ENCODE measurements around the gene RAB36. TPM values are rescaled to one million over a fixed set of nuclear protein-coding genes. Genes with fewer than 3 reads are reported as not detected.
"Not testable (repeated sequence)": the region's sequence is repeated elsewhere in the genome, so short reads cannot be mapped to it uniquely, and the experiment has no call there.

The RAB36 gene
- total RNA-seq, 3 donors from 2014 or later: 0.47 to 0.61 (median 0.49) TPM

DNA sequence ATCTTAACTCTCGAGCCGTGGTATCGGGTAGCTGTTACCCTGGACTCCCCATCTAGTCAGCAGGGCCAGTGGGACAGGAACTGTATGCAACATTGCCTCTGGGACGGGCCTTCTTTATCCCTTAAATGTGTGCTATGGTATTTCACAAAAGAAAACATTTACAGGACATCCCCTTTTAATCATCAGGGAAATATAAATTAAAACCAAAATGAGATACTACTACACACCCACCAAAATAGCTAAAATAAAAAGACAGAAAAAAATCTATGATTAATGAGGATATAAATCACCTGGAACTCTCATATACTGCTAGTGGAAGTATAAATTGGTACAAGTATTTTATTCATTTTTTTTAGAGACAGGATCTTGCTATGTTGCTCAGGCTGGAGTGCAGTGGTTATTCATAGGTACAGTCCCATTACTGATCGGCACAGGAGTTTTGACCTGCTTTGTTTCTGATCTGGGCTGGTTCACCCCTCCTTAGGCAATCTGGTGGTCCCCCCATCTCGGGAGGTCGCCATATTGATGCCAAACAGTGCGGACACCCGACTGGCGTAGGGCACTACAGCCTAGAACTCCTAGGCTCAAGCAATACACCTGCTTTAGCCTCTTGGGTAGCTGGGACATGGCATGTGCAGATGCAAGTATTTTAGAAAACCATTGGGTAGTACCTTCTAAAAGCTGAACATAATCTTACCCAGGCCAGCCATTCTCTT is 12.7 kb upstream of the RAB36 start:
- no peak overlapping the region for H3K4me3 Mint-ChIP-seq
- no peaks in the 10 kb centered on the region for H3K36me3 Mint-ChIP-seq (ENCODE audit: insufficient read depth)
- DNase-seq (no peak), ATAC-seq (no peak)
- no peaks in the 10 kb centered on the region for H3K27me3 Mint-ChIP-seq (ENCODE audit: low read depth)
- H3K4me1 Mint-ChIP-seq (ENCODE audit: low read depth): peaks cover 18% of the 10 kb centered on the region
- no peaks in the 10 kb centered on the region for H3K9me3 Mint-ChIP-seq

DNA sequence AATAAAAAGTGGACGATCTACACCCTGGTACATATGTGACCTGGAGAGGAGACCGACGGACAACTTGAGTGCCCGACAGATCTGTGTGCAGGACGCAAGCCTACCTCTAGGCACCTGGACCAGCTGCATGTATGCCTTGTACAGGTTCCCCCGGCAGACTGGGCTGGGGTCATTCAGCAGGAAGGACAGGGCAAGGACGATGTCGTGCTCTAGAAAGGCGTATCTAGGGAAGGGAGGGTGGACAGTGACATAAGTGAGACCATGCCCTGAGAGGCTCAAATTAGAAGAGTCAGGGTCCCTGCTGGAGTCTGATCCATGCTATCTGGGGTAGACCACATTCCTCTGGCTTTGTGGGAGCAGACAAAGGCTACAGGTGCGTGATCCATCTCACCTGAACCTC is 11.4 kb upstream of the RAB36 start:
- Mint-ChIP-seq H3K36me3 (ENCODE audit: insufficient read depth) (no peaks in the 10 kb centered on the region), H3K4me1 (ENCODE audit: low read depth) (peaks cover 28% of the 10 kb centered on the region), H3K9me3 (no peaks in the 10 kb centered on the region), H3K27me3 (ENCODE audit: low read depth) (no peaks in the 10 kb centered on the region), H3K4me3 (no peak overlapping the region)
- ATAC-seq (no peak), DNase-seq (no peak)

DNA sequence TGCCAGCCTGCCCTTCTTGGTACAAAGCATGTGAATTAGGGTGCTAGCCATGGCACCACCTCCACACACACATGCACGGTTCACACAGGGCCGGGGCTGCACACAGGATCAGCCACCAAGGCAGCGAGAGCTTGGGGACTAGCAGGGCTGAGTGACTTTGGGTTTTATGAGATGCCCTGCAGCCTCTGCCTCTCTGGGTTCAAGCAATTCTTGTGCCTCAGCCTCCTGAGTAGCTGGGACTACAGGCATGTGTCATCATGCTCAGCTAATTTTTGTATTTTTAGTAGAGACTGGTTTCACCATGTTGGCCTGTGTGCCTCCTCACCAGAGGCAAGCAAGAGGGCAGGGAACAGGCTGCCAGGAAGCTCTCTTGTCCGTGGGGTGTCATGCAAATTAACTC is 8.3 kb upstream of the RAB36 start:
- not testable (repeated sequence) for H3K27me3 Mint-ChIP-seq (ENCODE audit: low read depth); ATAC-seq; H3K9me3 Mint-ChIP-seq; H3K36me3 Mint-ChIP-seq (ENCODE audit: insufficient read depth); DNase-seq; H3K4me3 Mint-ChIP-seq
- peaks cover 51% of the 10 kb centered on the region for H3K4me1 Mint-ChIP-seq (ENCODE audit: low read depth)

DNA sequence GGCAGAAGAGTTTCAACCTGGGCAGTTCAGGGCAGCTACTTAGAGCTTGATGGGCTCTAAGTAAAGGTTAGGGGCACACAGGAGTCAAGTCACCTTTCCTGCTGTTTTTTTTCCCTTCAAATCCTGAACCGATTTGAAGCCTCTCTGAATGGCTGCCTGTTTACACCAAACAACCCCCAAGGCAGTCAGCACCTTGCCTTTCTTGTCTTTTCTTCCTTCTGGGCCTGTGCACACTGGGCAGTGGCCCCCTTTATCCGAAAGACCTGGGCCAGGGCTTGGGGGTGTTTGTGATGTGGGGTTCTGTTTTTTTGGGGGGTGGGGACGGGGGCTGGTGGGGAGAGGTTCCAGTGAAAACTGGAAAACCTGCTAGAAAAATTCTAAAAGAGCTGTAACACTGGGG is 7.8 kb upstream of the RAB36 start:
- H3K9me3 Mint-ChIP-seq: no peaks in the 10 kb centered on the region
- DNase-seq (no peak), ATAC-seq (no peak)
- H3K27me3 Mint-ChIP-seq (ENCODE audit: low read depth): no peaks in the 10 kb centered on the region
- H3K36me3 Mint-ChIP-seq (ENCODE audit: insufficient read depth): no peaks in the 10 kb centered on the region
- peak overlapping the region; percentile 37 for H3K4me3 Mint-ChIP-seq
- H3K4me1 Mint-ChIP-seq (ENCODE audit: low read depth): peaks cover 56% of the 10 kb centered on the region

DNA sequence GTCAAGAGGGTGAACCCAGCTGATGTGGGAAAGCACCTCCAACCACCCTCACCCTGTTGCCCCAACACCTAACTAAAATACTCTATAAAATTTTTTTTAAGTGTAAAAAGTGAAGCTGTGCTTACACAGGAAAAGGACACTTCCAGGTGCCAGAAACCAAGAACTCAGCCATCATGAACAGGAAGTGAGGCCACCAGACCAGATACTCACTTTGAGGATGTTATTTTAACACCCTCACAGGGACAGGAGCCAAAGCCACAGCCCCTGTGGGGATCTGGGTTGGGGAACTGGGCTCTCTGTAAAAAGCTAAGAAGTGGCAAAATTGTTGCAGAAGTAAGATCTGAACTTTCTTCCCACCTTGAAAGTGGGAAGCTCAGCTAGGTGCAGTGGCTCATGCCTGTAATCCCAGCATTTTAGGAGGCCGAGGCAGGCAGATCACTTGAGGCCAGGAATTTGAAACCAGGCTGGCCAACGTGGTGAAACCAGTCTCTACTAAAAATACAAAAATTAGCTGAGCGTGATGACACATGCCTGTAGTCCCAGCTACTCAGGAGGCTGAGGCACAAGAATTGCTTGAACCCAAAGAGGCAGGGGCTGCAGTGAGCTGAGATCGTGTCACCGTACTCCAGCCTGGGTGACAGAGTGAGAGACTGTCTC is 7.2 kb upstream of the RAB36 start:
- DNase-seq (no peak), ATAC-seq (peak in 1 of 2 donors; percentile 18)
- Mint-ChIP-seq H3K9me3 (no peaks in the 10 kb centered on the region), H3K27me3 (ENCODE audit: low read depth) (no peaks in the 10 kb centered on the region), H3K4me1 (ENCODE audit: low read depth) (peaks cover 62% of the 10 kb centered on the region), H3K4me3 (peak overlapping the region; percentile 37), H3K36me3 (ENCODE audit: insufficient read depth) (no peaks in the 10 kb centered on the region)

DNA sequence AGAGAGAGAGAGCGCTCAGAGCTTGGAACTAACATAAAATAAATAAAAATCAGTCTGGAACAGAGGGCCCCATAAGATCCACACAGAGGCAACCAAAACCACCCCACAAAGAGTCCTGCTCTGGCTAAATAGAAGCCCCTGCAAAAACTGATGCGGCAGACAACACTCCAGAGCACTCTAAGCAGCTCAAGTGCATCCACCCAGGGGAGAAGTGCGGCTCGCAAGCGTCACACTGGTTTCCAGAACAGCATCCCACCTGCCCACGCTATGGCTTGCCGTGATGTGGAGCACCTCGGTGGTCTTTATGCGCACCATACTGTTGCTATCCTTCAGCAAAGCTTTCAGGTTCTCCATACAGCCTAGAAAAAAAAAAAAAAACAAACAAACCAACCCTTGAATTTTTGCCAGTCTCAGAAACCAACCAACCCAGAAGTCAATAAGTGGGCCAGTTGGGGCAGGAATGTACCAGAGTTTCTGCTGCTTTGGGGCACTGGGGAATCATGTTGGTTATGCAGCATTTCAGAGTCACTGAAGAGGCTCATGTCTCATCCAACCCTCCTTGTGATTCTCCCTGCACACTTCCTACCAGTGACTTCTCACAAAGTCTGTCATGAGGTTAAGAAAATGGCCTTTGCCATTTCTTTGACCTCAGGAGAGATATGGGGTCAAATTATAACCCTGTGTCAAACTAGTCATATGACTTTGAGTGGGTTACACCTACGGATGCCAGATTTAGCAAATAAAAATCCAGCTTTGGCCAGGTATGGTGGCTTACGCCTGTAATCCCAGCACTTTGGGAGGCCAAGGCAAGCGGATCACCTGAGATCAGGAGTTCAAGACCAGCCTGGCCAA is 6.5 kb upstream of the RAB36 start:
- H3K4me3 Mint-ChIP-seq: peak overlapping the region; percentile 37
- H3K27me3 Mint-ChIP-seq (ENCODE audit: low read depth): no peaks in the 10 kb centered on the region
- no peaks in the 10 kb centered on the region for H3K36me3 Mint-ChIP-seq (ENCODE audit: insufficient read depth)
- H3K9me3 Mint-ChIP-seq: no peaks in the 10 kb centered on the region
- DNase-seq (no peak), ATAC-seq (no peak)
- peaks cover 67% of the 10 kb centered on the region for H3K4me1 Mint-ChIP-seq (ENCODE audit: low read depth)

DNA sequence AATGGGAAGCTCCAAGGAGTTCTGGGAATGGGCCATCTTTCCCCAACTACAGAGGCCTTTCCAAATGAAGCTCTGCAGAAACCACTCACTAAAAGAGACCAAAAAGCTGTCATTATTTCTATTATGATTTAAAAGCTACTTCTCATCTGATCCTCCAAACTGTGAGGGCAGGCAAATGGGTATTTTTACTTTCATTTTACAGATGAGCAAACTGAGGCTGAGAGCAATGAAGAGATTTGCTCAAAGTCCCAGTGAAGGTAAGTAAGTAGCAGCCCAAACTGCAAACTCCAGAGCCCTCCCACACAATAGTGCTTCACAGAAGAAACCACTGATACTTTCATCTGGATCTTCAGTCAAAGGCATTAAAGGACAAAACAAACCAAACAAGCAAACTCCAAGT is 4.9 kb upstream of the RAB36 start:
- Mint-ChIP-seq H3K27me3 (ENCODE audit: low read depth) (no peaks in the 10 kb centered on the region), H3K4me3 (no peak overlapping the region), H3K4me1 (ENCODE audit: low read depth) (peaks cover 78% of the 10 kb centered on the region), H3K9me3 (no peaks in the 10 kb centered on the region), H3K36me3 (ENCODE audit: insufficient read depth) (no peaks in the 10 kb centered on the region)
- DNase-seq (no peak), ATAC-seq (no peak)

DNA sequence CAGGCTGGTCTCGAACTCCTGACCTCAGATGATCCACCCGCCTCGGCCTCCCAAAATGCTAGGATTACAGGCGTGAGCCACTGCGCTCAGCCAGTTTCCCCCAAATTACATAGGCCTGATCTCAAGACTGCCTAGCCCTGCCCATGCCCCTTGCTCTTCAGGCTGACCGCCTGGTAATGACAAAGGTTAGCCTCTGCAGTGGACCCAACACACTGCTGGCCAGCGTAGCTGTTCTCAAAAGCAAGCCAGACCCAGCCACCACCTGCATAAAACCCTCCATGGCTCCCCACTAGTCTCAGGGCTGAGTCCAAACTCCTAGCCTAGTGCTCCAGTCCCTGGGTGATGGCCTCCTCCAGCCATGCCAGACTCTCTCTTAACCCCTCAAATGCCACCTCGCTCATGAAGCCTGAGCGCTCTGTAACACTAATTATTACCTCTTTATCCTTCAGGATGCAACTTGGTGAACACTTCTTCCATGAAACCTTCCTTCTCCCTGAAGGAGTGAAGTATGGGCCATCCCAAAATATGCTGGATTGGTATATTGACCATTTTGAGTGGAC is 2.7 kb upstream of the RAB36 start:
- ATAC-seq (no peak), DNase-seq (no peak)
- no peaks in the 10 kb centered on the region for H3K27me3 Mint-ChIP-seq (ENCODE audit: low read depth)
- peak overlapping the region; percentile 67 for H3K4me3 Mint-ChIP-seq
- H3K36me3 Mint-ChIP-seq (ENCODE audit: insufficient read depth): no peaks in the 10 kb centered on the region
- peaks cover 67% of the 10 kb centered on the region for H3K4me1 Mint-ChIP-seq (ENCODE audit: low read depth)
- H3K9me3 Mint-ChIP-seq: no peaks in the 10 kb centered on the region

DNA sequence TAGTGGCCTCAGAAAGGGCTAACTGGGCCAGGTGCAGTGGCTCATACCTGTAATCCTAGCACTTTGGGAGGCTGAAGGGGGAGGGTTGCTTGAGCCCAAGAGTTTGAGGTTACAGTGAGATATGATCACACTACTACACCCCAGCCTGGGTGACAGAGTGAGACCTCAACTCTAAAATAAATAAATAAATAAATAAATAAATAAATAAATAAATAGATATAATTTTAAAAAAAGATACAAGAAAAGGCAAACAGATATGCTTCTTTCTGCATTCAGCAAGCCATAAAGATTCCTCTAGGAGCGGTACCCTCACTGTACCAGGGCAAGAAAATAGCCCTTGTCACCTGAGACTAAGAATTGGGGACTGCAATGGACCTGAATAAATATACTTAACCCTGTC is 2.2 kb upstream of the RAB36 start:
- Mint-ChIP-seq H3K4me3 (peak overlapping the region; percentile 67), H3K36me3 (ENCODE audit: insufficient read depth) (no peaks in the 10 kb centered on the region), H3K9me3 (no peaks in the 10 kb centered on the region), H3K27me3 (ENCODE audit: low read depth) (no peaks in the 10 kb centered on the region), H3K4me1 (ENCODE audit: low read depth) (peaks cover 62% of the 10 kb centered on the region)
- DNase-seq (no peak), ATAC-seq (no peak)

DNA sequence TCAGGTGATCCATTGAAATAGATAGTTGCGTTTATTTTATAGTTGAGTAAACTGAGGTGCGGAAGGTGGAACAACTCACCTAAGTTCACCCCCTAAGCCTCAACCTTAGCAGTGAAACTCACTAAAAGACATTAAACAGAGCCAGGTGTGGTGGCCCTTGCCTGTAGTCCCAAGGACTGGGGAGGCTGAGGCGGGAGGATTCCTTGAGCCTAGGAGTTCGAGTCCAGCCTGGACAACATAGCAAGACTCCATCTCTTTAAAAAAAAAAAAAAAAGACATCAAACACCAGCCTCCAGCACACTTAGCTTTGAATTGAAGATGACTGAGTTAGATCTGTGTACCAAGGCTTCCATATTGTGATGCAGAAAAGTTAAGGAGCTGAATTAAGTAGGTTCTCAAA is 845 bp upstream of the RAB36 start:
- peaks cover 51% of the 10 kb centered on the region for H3K4me1 Mint-ChIP-seq (ENCODE audit: low read depth)
- no peak overlapping the region for H3K4me3 Mint-ChIP-seq
- H3K36me3 Mint-ChIP-seq (ENCODE audit: insufficient read depth): no peaks in the 10 kb centered on the region
- H3K9me3 Mint-ChIP-seq: no peaks in the 10 kb centered on the region
- no peak for DNase-seq
- no peak for ATAC-seq
- no peaks in the 10 kb centered on the region for H3K27me3 Mint-ChIP-seq (ENCODE audit: low read depth)

DNA sequence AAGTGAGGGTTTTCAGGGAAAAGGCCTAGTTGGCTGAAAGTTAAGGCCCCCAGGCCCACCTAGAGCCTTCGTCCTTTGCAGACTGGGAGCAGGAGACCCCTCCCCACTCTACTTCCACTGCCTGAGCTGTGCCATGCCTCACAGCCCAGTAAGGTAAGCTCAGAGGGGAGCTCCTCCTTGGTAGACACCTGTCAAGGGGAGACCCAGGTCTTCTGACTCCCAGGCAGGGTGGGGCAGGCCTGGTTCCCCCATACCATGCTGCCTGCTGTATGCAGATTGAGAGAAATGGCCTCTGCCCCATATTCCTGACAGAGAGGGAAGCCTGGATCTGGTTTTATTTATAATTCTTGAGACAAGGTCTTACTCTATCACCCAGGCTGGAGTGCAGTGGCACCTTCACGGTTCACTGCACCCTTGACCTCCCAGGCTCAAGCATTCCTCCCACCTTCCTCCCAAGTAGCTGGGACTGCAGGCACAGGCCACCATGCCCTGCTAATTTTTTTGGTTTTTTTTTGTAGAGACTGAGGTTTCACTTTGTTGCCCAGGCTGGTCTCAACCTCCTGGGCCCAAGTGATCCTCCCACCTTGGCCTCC is 697 bp downstream of the RAB36 start:
- ATAC-seq: no peak
- Mint-ChIP-seq H3K4me1 (ENCODE audit: low read depth) (peaks cover 40% of the 10 kb centered on the region), H3K27me3 (ENCODE audit: low read depth) (no peaks in the 10 kb centered on the region), H3K9me3 (no peaks in the 10 kb centered on the region), H3K36me3 (ENCODE audit: insufficient read depth) (no peaks in the 10 kb centered on the region), H3K4me3 (peak overlapping the region; percentile 8)
- no peak for DNase-seq

DNA sequence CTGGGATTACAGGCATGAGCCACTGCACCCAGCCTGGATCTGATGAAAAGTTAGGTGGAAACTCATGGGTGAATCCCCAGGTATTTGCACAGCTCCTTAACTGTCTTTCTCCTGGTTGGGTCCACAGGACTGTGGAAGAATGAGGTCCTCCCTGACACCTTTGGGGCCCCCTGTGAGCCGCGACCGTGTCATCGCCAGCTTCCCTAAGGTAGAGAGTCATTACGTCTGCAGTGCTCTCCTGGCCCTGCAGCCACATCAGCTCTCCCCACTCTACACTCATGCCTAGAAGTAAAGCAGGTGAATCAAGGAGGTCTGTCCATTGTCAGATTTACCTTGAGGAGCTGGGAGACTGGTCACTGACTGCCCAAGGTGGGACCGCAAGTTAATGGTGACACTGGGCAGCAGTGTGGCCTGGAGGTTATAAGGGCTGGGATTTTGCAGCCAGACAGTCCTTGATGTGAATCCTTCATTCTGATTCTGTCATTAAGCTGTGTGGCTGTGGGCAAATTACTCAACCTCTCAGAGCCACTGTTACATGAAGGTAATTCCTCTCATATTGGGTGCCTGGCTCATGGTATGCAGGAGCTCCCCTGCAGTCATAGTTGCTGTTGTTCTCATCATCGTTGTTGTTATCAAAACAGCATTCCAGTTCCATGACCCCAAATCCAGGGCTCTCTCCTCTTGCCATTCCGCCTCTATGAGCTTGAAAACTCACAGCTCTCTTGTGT is 1.4 kb downstream of the RAB36 start:
- Mint-ChIP-seq H3K4me3 (no peak overlapping the region), H3K27me3 (ENCODE audit: low read depth) (no peaks in the 10 kb centered on the region), H3K36me3 (ENCODE audit: insufficient read depth) (no peaks in the 10 kb centered on the region), H3K4me1 (ENCODE audit: low read depth) (peaks cover 34% of the 10 kb centered on the region), H3K9me3 (no peaks in the 10 kb centered on the region)
- ATAC-seq (no peak), DNase-seq (no peak)

DNA sequence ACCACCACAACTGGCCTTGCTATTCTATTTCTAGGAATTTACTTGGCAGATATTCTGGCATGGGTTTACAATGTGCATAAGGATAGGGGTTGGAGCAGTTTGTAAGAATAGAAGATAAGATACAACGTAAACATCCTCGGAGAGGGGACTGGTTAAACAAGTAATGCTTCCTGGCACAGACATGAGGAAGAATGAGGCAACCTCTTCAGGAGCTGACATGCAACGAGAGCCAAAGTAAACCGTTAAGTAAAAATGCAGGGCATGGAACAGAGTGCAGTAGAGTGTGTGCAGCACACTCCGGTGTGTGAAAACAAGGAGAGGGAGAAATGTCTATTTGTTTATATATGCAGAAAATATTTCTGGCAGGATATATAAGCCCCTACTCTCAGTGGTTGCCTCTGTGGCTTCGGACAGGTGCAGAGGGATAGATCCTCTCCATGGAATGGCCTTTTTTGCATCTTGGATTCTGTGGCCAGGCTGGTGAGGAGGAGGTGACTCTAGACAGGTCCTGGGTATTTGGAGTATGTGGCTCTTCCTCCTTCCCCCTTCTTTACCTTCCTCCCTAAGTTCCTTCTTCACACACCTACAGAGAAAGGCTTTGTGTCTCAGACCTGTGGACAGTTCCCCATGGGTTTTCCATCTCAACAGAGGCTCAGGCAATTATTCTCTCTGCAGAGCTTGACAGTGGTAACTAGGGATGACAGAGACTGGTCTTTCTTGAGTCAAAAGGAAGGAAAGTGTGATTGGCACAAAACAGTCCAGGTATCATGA is 2.5 kb downstream of the RAB36 start:
- ATAC-seq (no peak), DNase-seq (no peak)
- H3K9me3 Mint-ChIP-seq: no peaks in the 10 kb centered on the region
- no peaks in the 10 kb centered on the region for H3K36me3 Mint-ChIP-seq (ENCODE audit: insufficient read depth)
- H3K27me3 Mint-ChIP-seq (ENCODE audit: low read depth): no peaks in the 10 kb centered on the region
- no peak overlapping the region for H3K4me3 Mint-ChIP-seq
- peaks cover 25% of the 10 kb centered on the region for H3K4me1 Mint-ChIP-seq (ENCODE audit: low read depth)

Measured in activated T-cell treated with anti-CD3 and anti-CD28 coated beads, Interleukin-2, amount 50 U/mL, for 4 hours (primary cell).